K562 (cell line): ENCODE measurements around the gene GDPD2. TPM values are rescaled to one million over a fixed set of nuclear protein-coding genes. Genes with fewer than 3 reads are reported as not detected.
A peak's percentile ranks its signal among the peaks of the same experiment; 100 is the strongest.

Source experiments
- CBX3 ChIP-seq, 2 experiments: IDR thresholded peaks; 1 replicate in 1 of 2; 2 replicates in 1 of 2; pipeline ENCODE4 v1.6.1; 2012; ENCODE audit warnings: inconsistent platforms in 2 of 2, low read length in 2 of 2, borderline replicate concordance in 1 of 2, control low read depth in 1 of 2
- FOXA3 ChIP-seq, 2 experiments: fragments of 450-650 bp in 1 of 2; sonication (generic) in 1 of 2; formaldehyde crosslinking; IDR thresholded peaks in 1 of 2; conservative IDR thresholded peaks in 1 of 2; 2 replicates each; pipeline versions ENCODE4 v1.4.0 to v1.8.0; 2020 to 2022; ENCODE audit warnings: mild to moderate bottlenecking in 2 of 2, missing genetic modification reagents in 1 of 2
- HMG20A ChIP-seq: fragments of 450-650 bp; formaldehyde crosslinking; conservative IDR thresholded peaks from 2 replicates; pipeline ENCODE4 v1.4.0; 2020; ENCODE audit warnings: mild to moderate bottlenecking, mixed read lengths
- IRF2 ChIP-seq: sonication (generic); formaldehyde crosslinking; IDR thresholded peaks from 2 replicates; pipeline ENCODE4 v1.8.1; 2022; ENCODE audit warnings: mild to moderate bottlenecking, missing genetic modification reagents
- KLF16 ChIP-seq: IDR thresholded peaks from 2 replicates; pipeline ENCODE4 v1.6.1; 2016; ENCODE audit warnings: antibody characterized with exemption
- LEF1 ChIP-seq: fragments of 450-650 bp; IDR thresholded peaks from 2 replicates; pipeline ENCODE4 v1.6.1; 2016; ENCODE audit warnings: mild to moderate bottlenecking
- MCM2 ChIP-seq: fragments of 450-650 bp; IDR thresholded peaks from 2 replicates; pipeline ENCODE4 v1.6.1; 2017; ENCODE audit warnings: low read depth, mild to moderate bottlenecking
- NBN ChIP-seq: fragments of 450-650 bp; IDR thresholded peaks from 2 replicates; pipeline ENCODE4 v1.6.1; 2016; ENCODE audit warnings: low read depth, mild to moderate bottlenecking
- NRF1 ChIP-seq, 2 experiments: fragments of 450-650 bp; IDR thresholded peaks in 1 of 2; conservative IDR thresholded peaks in 1 of 2; 2 replicates each; pipeline ENCODE4 v1.6.1; 2014; ENCODE audit warnings: mild to moderate bottlenecking in 2 of 2
- PKNOX1 ChIP-seq: fragments of 450-650 bp; IDR thresholded peaks from 2 replicates; pipeline ENCODE4 v1.6.1; 2016
- SETDB1 ChIP-seq: IDR thresholded peaks from one replicate; pipeline ENCODE4 v1.6.1; 2012; ENCODE audit warnings: low read length, control low read depth, inconsistent platforms
- SREBF1 ChIP-seq: fragments of 150-350 bp; IDR thresholded peaks from 2 replicates; pipeline ENCODE4 v1.6.1; 2014; ENCODE audit warnings: antibody characterized with exemption, low read depth, low read length, borderline replicate concordance
- U2AF2 ChIP-seq: fragments of 200-400 bp; formaldehyde crosslinking; optimal IDR thresholded peaks from 2 replicates; pipeline ENCODE3; 2017; ENCODE audit warnings: low read depth, mild to moderate bottlenecking, low read length
- ZC3H11A ChIP-seq: IDR thresholded peaks from 2 replicates; pipeline ENCODE4 v1.6.1; 2012; ENCODE audit warnings: low read depth, low read length, improper control_type of control experiment
- ZFPM2 ChIP-seq: fragments of 250-450 bp; sonication (Bioruptor Pico); IDR thresholded peaks from 2 replicates; pipeline ENCODE4 v1.5.1; 2022; ENCODE audit warnings: mild to moderate bottlenecking
- ZFX ChIP-seq: sonication (generic); formaldehyde crosslinking; IDR thresholded peaks from 2 replicates; pipeline ENCODE4 v1.8.0; 2022; ENCODE audit warnings: mild to moderate bottlenecking, missing genetic modification reagents, moderate library complexity
- ZNF512 ChIP-seq: IDR thresholded peaks from 2 replicates; pipeline ENCODE4 v1.6.1; 2016; ENCODE audit warnings: missing genetic modification characterization, missing compliant biosample characterization
- ZNF561 ChIP-seq: fragments of 450-650 bp; formaldehyde crosslinking; conservative IDR thresholded peaks from 2 replicates; pipeline ENCODE4 v1.4.0; 2020; ENCODE audit warnings: mild to moderate bottlenecking, moderate library complexity
- ZNF583 ChIP-seq: fragments of 250-450 bp; sonication (Bioruptor Pico); IDR thresholded peaks from 2 replicates; pipeline ENCODE4 v1.4.0; 2020
- polyA plus RNA-seq, 8 experiments: library from polyadenylated mRNA; depleted of rRNA in 4 of 8; stranded (reverse) in 5 of 8; unstranded in 3 of 8; fragments of >200 nt; fragmentation: Nextera tagmentation in 2 of 8; fragmentation: Illumina TruSeq in 1 of 8; extraction: Ambion mirVana in 2 of 8; extraction: Trizol in 1 of 8; gene quantifications; 2 replicates each; pipeline versions ENCODE4 v1.2.1 to v1.2.3, GENCODE V29; 2011 to 2014; ENCODE audit warnings: inconsistent platforms in 1 of 8, missing spikeins in 1 of 8
- total RNA-seq, 7 experiments: library from RNA; depleted of rRNA in 6 of 7; stranded (reverse); fragments of >200 nt in 6 of 7; fragmentation: Illumina TruSeq in 2 of 7; extraction: Trizol in 2 of 7; gene quantifications; 2 replicates each; pipeline versions ENCODE4 v1.2.1 to v1.2.3, GENCODE V29; 2011 to 2021; ENCODE audit warnings: low replicate concordance in 1 of 7
- TF ChIP-seq, protein P1 (sequence below): sonication (generic); formaldehyde crosslinking; IDR thresholded peaks from 2 replicates; pipeline ENCODE4 v1.8.0; 2022; ENCODE audit warnings: missing genetic modification reagents, mild to moderate bottlenecking, borderline replicate concordance
- TF ChIP-seq, protein P2 (sequence below): fragments of 250-450 bp; sonication (Bioruptor Pico); IDR thresholded peaks from 2 replicates; pipeline ENCODE4 v1.9.0; 2021; ENCODE audit warnings: mild to moderate bottlenecking, inconsistent platforms

The GDPD2 gene
- total and polyA plus RNA-seq, 9 of the 15 experiments (the other 6 are each of a cell fraction or from before 2014, with no cell fraction given): not detected

DNA sequence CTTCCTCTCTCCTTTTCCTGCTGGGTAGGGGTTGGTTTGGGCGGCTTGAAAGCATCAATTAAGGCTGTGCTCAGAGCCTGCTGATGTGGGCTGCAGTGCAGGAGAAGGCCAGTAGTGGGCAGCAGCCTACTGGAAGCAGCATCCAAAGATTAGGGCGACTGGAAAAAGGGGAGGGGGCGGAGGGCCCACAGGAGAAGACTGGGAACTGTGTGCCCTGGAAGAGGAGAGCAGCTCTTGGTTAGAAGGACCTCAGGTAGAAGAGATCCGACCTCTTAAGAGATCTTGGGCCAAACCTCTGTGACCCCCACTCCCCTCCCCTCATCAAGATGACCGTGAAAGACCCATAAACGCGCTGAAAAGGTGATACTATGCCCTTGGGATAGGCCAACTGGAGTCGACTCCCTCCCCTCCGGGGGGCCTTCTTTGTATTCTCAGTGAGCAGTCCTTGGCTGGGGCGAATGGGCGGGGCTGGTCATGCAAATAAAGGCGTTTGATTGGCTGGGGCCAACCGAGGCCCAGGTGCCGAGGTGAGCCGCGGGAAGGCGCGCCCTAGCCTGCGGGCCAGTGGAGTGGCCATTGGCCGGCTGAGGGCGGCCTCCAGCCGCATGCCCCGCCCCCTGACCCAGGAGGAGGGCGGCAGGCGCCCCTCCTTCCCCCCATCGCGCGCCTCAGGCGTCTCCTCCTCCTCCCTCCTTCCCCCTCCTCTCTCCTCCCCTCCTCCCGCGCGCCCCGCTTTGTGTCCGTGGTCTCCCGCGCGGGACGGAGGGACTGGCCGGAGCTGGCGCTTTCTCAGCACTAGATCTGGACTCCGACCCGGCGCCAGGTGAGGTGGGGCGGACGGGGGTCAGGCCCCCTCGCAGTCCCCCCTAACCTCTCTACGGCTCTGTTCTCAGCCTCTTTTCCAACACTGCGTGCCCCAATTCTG lies 31.6 kb downstream of the GDPD2 start (continued):
- TF ChIP-seq MCM2 (no peak), U2AF2 (no peak), IRF2 (CRISPR knock-in tag) (no peak), CBX3 (IDR thresholded peaks at IDR 0.05; ENCODE audit: borderline replicate concordance in 1 of 2, low read length in 2 of 2) (no peak), ZFPM2 (CRISPR knock-in tag) (no peak), LEF1 (no peak), FOXA3 (CRISPR knock-in tag; conservative IDR thresholded peaks at IDR 0.05 in 1 of 2, IDR thresholded peaks at IDR 0.05 in 1 of 2) (no peak), ZFX (CRISPR knock-in tag) (peak; percentile 41; the same call in 1 of the 2 replicates), SREBF1 (no peak), ZNF583 (CRISPR knock-in tag) (no peak), NRF1 (conservative IDR thresholded peaks at IDR 0.05 in 1 of 2, IDR thresholded peaks at IDR 0.05 in 1 of 2) (peak; percentile 55 to 62), ZNF512 (tag) (no peak), HMG20A (no peak), ZNF561 (CRISPR knock-in tag) (no peak), KLF16 (peak; percentile 43; the same call in 1 of the 2 replicates), NBN (no peak), ZC3H11A (no peak), SETDB1 (no peak), PKNOX1 (peak; percentile 49)
- TF ChIP-seq, protein P1, sequence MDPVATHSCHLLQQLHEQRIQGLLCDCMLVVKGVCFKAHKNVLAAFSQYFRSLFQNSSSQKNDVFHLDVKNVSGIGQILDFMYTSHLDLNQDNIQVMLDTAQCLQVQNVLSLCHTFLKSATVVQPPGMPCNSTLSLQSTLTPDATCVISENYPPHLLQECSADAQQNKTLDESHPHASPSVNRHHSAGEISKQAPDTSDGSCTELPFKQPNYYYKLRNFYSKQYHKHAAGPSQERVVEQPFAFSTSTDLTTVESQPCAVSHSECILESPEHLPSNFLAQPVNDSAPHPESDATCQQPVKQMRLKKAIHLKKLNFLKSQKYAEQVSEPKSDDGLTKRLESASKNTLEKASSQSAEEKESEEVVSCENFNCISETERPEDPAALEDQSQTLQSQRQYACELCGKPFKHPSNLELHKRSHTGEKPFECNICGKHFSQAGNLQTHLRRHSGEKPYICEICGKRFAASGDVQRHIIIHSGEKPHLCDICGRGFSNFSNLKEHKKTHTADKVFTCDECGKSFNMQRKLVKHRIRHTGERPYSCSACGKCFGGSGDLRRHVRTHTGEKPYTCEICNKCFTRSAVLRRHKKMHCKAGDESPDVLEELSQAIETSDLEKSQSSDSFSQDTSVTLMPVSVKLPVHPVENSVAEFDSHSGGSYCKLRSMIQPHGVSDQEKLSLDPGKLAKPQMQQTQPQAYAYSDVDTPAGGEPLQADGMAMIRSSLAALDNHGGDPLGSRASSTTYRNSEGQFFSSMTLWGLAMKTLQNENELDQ (CRISPR knock-in tag): no peak
- TF ChIP-seq, protein P2, sequence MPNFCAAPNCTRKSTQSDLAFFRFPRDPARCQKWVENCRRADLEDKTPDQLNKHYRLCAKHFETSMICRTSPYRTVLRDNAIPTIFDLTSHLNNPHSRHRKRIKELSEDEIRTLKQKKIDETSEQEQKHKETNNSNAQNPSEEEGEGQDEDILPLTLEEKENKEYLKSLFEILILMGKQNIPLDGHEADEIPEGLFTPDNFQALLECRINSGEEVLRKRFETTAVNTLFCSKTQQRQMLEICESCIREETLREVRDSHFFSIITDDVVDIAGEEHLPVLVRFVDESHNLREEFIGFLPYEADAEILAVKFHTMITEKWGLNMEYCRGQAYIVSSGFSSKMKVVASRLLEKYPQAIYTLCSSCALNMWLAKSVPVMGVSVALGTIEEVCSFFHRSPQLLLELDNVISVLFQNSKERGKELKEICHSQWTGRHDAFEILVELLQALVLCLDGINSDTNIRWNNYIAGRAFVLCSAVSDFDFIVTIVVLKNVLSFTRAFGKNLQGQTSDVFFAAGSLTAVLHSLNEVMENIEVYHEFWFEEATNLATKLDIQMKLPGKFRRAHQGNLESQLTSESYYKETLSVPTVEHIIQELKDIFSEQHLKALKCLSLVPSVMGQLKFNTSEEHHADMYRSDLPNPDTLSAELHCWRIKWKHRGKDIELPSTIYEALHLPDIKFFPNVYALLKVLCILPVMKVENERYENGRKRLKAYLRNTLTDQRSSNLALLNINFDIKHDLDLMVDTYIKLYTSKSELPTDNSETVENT (CRISPR knock-in tag): no peak
